Measurements from ENCODE around the gene SHC1.

The SHC1 gene

GRCh38 chr1:154937988-154938386 lies 32.6 kb downstream of the SHC1 start:
- H2BK5ac ChIP-seq (ENCODE audit: low read depth, low read length, poor library complexity, severe bottlenecking): no peak overlapping the region
- no peak overlapping the region for H3K14ac ChIP-seq (ENCODE audit: low read length in 2 of 2)
- H2AFZ ChIP-seq (ENCODE audit: low read depth, low read length): no peak overlapping the region
- peak overlapping the region; percentile 83 for H3K4me2 ChIP-seq (ENCODE audit: low read length, poor library complexity, severe bottlenecking)
- no peak overlapping the region for H4K8ac ChIP-seq (ENCODE audit: low read length)
- no peaks in the 10 kb centered on the region for H3K9me3 ChIP-seq (ENCODE audit: control insufficient read depth, low read length)
- H2BK12ac ChIP-seq (ENCODE audit: low read length in 2 of 2): no peak overlapping the region
- DNase-seq: no peak
- H3K4ac ChIP-seq (ENCODE audit: low read depth in 1 of 2, low read length in 2 of 2): no peak overlapping the region
- H3K23ac ChIP-seq (ENCODE audit: low read length in 2 of 2): no peak overlapping the region
- peaks cover 0 to 8% of the 10 kb centered on the region in 2 experiments for H3K36me3 ChIP-seq (ENCODE audit: control insufficient read depth in 1 of 2, insufficient read depth in 2 of 2, low read depth in 1 of 2, low read length in 2 of 2)
- H2BK15ac ChIP-seq (ENCODE audit: low read depth, poor library complexity, severe bottlenecking): no peak overlapping the region
- H4K91ac ChIP-seq (ENCODE audit: low read length): no peak overlapping the region
- no peak overlapping the region for H3K18ac ChIP-seq (ENCODE audit: low read depth in 1 of 2, low read length in 2 of 2)
- H3K27ac ChIP-seq (ENCODE audit: low read length, poor library complexity, severe bottlenecking): peak overlapping the region; percentile 99
- H2AK5ac ChIP-seq (ENCODE audit: low read length, severe bottlenecking): no peak overlapping the region
- WGBS: 94% methylated on average over 8 of the region's 8 CpGs
- peak overlapping the region in 1 of 2 experiments; percentile 100 for H3K4me3 ChIP-seq (ENCODE audit: insufficient read depth in 1 of 2, low read depth in 1 of 2, low read length in 2 of 2)
- H3K9ac ChIP-seq (ENCODE audit: low read length): peak overlapping the region; percentile 100
- peaks cover 18% of the 10 kb centered on the region for H3K79me1 ChIP-seq (replicated peaks; ENCODE audit: low read length, poor library complexity, severe bottlenecking)
- peaks cover 23% of the 10 kb centered on the region for H3K4me1 ChIP-seq (ENCODE audit: control insufficient read depth, insufficient read depth, low read depth, low read length)
- H3K27me3 ChIP-seq (ENCODE audit: control insufficient read depth in 1 of 2, insufficient read depth in 1 of 2, low read length in 2 of 2): no peaks in the 10 kb centered on the region
- H2BK120ac ChIP-seq (ENCODE audit: low read depth, low read length): no peak overlapping the region

- Histone ChIP-seq H3K14ac (ENCODE audit: low read length in 2 of 2) (peak overlapping the region in 1 of 2 experiments; percentile 22), H3K4me3 (ENCODE audit: insufficient read depth in 1 of 2, low read depth in 1 of 2, low read length in 2 of 2) (peak overlapping the region; percentile 46 to 100), H3K4me2 (ENCODE audit: low read length, poor library complexity, severe bottlenecking) (peak overlapping the region; percentile 83), H2BK15ac (ENCODE audit: low read depth, poor library complexity, severe bottlenecking) (no peak overlapping the region), H3K9ac (ENCODE audit: low read length) (peak overlapping the region; percentile 100), H3K79me1 (replicated peaks; ENCODE audit: low read length, poor library complexity, severe bottlenecking) (peaks cover 18% of the 10 kb centered on the region), H2AFZ (ENCODE audit: low read depth, low read length) (peak overlapping the region; percentile 60), H2BK12ac (ENCODE audit: low read length in 2 of 2) (peak overlapping the region; percentile 83 to 84), H3K27me3 (ENCODE audit: control insufficient read depth in 1 of 2, insufficient read depth in 1 of 2, low read length in 2 of 2) (no peaks in the 10 kb centered on the region), H4K8ac (ENCODE audit: low read length) (peak overlapping the region; percentile 85), H3K18ac (ENCODE audit: low read depth in 1 of 2, low read length in 2 of 2) (peak overlapping the region; percentile 84 to 99), H2BK120ac (ENCODE audit: low read depth, low read length) (peak overlapping the region; percentile 93), H3K4ac (ENCODE audit: low read depth in 1 of 2, low read length in 2 of 2) (peak overlapping the region in 1 of 2 experiments; percentile 17), H3K9me3 (ENCODE audit: control insufficient read depth, low read length) (no peaks in the 10 kb centered on the region), H3K23ac (ENCODE audit: low read length in 2 of 2) (no peak overlapping the region), H3K4me1 (ENCODE audit: control insufficient read depth, insufficient read depth, low read depth, low read length) (peaks cover 19% of the 10 kb centered on the region), H3K27ac (ENCODE audit: low read length, poor library complexity, severe bottlenecking) (peak overlapping the region; percentile 99), H2AK5ac (ENCODE audit: low read length, severe bottlenecking) (no peak overlapping the region), H4K91ac (ENCODE audit: low read length) (peak overlapping the region; percentile 87), H2BK5ac (ENCODE audit: low read depth, low read length, poor library complexity, severe bottlenecking) (peak overlapping the region; percentile 97), H3K36me3 (ENCODE audit: control insufficient read depth in 1 of 2, insufficient read depth in 2 of 2, low read depth in 1 of 2, low read length in 2 of 2) (peaks cover under 1 to 3% of the 10 kb centered on the region in 2 experiments)
- peak; percentile 98 for DNase-seq
- under 1% methylated on average over 35 of the region's 36 CpGs for WGBS
These were observed 33.2 kb downstream of the SHC1 start for GRCh38 chr1:154937085-154937987.

DNA sequence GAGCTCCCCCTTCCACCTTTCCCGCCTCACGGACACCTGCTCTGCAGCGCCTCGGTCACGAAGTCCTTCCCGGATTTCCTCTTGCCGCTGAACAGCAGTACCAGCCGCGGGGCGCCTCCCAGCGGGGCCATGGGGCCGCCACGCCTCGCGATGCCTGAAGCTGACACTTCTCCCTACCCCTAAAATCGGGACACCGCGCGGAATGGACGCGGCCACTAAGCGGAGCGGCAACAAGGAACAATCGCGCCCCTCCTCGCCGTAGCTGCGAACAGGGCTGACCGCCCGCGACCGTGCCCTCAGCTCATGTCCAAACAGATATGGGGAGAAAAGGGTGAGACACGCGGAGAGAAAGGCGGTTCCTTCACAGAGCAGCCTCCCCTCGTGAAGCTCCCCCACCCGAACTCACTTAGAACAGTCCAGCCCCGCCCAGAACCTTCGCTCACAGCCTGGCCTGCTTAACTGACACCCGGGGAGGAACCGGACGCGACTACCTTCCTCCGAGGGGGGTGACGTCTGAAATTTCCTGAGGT lies 33.9 kb downstream of the SHC1 start, which contains the start of gene PMVK:
TSS of gene PMVK (minus strand) at position 165 of the 530 bp plus-strand sequence. CDS start at position 131, 34 bp downstream.
- H4K8ac ChIP-seq (ENCODE audit: low read length): peak within 1 kb of the TSS; percentile 98
- H3K4me3 ChIP-seq (ENCODE audit: insufficient read depth in 1 of 2, low read depth in 1 of 2, low read length in 2 of 2): peak within 1 kb of the TSS; percentile 81 to 100
- no peaks in the 10 kb centered on the region for H3K9me3 ChIP-seq (ENCODE audit: control insufficient read depth, low read length)
- peak within 1 kb of the TSS; percentile 99 for H3K27ac ChIP-seq (ENCODE audit: low read length, poor library complexity, severe bottlenecking)
- peak within 1 kb of the TSS in 1 of 2 experiments; percentile 84 for H3K23ac ChIP-seq (ENCODE audit: low read length in 2 of 2)
- peak within 1 kb of the TSS; percentile 57 for H2AK5ac ChIP-seq (ENCODE audit: low read length, severe bottlenecking)
- H4K91ac ChIP-seq (ENCODE audit: low read length): peak within 1 kb of the TSS; percentile 99
- H3K36me3 ChIP-seq (ENCODE audit: control insufficient read depth in 1 of 2, insufficient read depth in 2 of 2, low read depth in 1 of 2, low read length in 2 of 2): peaks cover 4 to 7% of the 10 kb centered on the region in 2 experiments
- H3K27me3 ChIP-seq (ENCODE audit: control insufficient read depth in 1 of 2, insufficient read depth in 1 of 2, low read length in 2 of 2): no peaks in the 10 kb centered on the region
- 0% methylated on average over 38 of the region's 45 CpGs for WGBS
- peak within 1 kb of the TSS; percentile 98 for H2BK12ac ChIP-seq (ENCODE audit: low read length in 2 of 2)
- peaks cover 15% of the 10 kb centered on the region for H3K4me1 ChIP-seq (ENCODE audit: control insufficient read depth, insufficient read depth, low read depth, low read length)
- H2BK120ac ChIP-seq (ENCODE audit: low read depth, low read length): peak within 1 kb of the TSS; percentile 98
- H2BK5ac ChIP-seq (ENCODE audit: low read depth, low read length, poor library complexity, severe bottlenecking): peak within 1 kb of the TSS; percentile 97
- peak within 1 kb of the TSS; percentile 100 for H3K9ac ChIP-seq (ENCODE audit: low read length)
- peak within 1 kb of the TSS; percentile 90 for H2BK15ac ChIP-seq (ENCODE audit: low read depth, poor library complexity, severe bottlenecking)
- peak within 1 kb of the TSS in 1 of 2 experiments; percentile 96 for H3K14ac ChIP-seq (ENCODE audit: low read length in 2 of 2)
- DNase-seq: peak; percentile 98
- peak within 1 kb of the TSS; percentile 98 to 99 for H3K18ac ChIP-seq (ENCODE audit: low read depth in 1 of 2, low read length in 2 of 2)
- peaks cover 18% of the 10 kb centered on the region for H3K79me1 ChIP-seq (replicated peaks; ENCODE audit: low read length, poor library complexity, severe bottlenecking)
- H3K4ac ChIP-seq (ENCODE audit: low read depth in 1 of 2, low read length in 2 of 2): peak within 1 kb of the TSS; percentile 89 to 96
- H2AFZ ChIP-seq (ENCODE audit: low read depth, low read length): peak within 1 kb of the TSS; percentile 95
- H3K4me2 ChIP-seq (ENCODE audit: low read length, poor library complexity, severe bottlenecking): peak within 1 kb of the TSS; percentile 87

Data from mesenchymal stem cell (in vitro differentiated cells and primary cell).